T-helper 17 cell (primary cell): ENCODE results near the gene OR11H6. TPM values are rescaled to one million over a fixed set of nuclear protein-coding genes. Genes with fewer than 3 reads are reported as not detected.

Source experiments
- total RNA-seq, 4 donors: library from RNA in 2 of 4; stranded (reverse) in 2 of 4; gene quantifications; one replicate each; pipeline ENCODE4 v1.2.3 and lab custom pipeline; 2022 to 2026

The OR11H6 gene
- total RNA-seq, 2 donors from 2014 or later: not detected

Other genes starting within 250 kb of the OR11H6 start
- not detected for gene OR4K15, start 248.1 kb upstream of the OR11H6 start, total RNA-seq
- gene OR4Q2, start 221.5 kb upstream of the OR11H6 start, total RNA-seq: not detected
- gene OR4K14, start 204.4 kb upstream of the OR11H6 start, total RNA-seq: not detected
- gene OR4K13, start 187.7 kb upstream of the OR11H6 start, total RNA-seq: not detected
- not detected for gene OR4L1, start 163.7 kb upstream of the OR11H6 start, total RNA-seq
- not detected for gene OR4K17, start 113.0 kb upstream of the OR11H6 start, total RNA-seq
- not detected for gene OR4N5, start 84.9 kb upstream of the OR11H6 start, total RNA-seq
- not detected for gene OR11G2, start 32.8 kb upstream of the OR11H6 start, total RNA-seq
- gene OR11H7, start 5.3 kb downstream of the OR11H6 start, total RNA-seq: not detected
- gene OR11H4, start 15.6 kb downstream of the OR11H6 start, total RNA-seq: not detected
- 10 to 100 TPM; 16.5 TPM for gene TTC5, start 82.2 kb downstream of the OR11H6 start, total RNA-seq
- gene CCNB1IP1, start 109.6 kb downstream of the OR11H6 start, total RNA-seq: 10 to 100 TPM; 20.2 to 26.3 TPM
- gene PARP2, start 119.9 kb downstream of the OR11H6 start, total RNA-seq: 10 to 100 TPM; 18.1 to 22.3 TPM
- gene TEP1, start 189.8 kb downstream of the OR11H6 start, total RNA-seq: 10 to 100 TPM; 36.9 to 43.9 TPM
- under 1 TPM; 0.39 to 0.47 TPM for gene KLHL33, start 212.5 kb downstream of the OR11H6 start, total RNA-seq
- 10 to 100 TPM; 48.9 to 55.3 TPM for gene OSGEP, start 231.1 kb downstream of the OR11H6 start, total RNA-seq
- gene APEX1, start 231.5 kb downstream of the OR11H6 start, total RNA-seq: 100 to 1,000 TPM in 1 of 2 donors, 10 to 100 TPM in 1; 89.6 to 113 TPM
- 10 to 100 TPM; 58.5 to 58.9 TPM for gene PIP4P1, start 237.7 kb downstream of the OR11H6 start, total RNA-seq
- gene PNP, start 245.7 kb downstream of the OR11H6 start, total RNA-seq: 100 to 1,000 TPM in 1 of 2 donors, 10 to 100 TPM in 1; 79.8 to 127 TPM